PC-3 (cell line): ENCODE measurements around the gene RBM47.

Experiments
- CTCF ChIP-seq: fragments of 300-600 bp; sonication (generic); conservative IDR thresholded peaks from 2 replicates; pipeline ENCODE4 v1.5.1; 2017; ENCODE audit warnings: antibody characterized with exemption, low read depth, mild to moderate bottlenecking, low read length
- EZH2 ChIP-seq: fragments of 300-600 bp; sonication (generic); IDR thresholded peaks from one replicate; pipeline ENCODE4 v1.6.1; 2017; ENCODE audit warnings: antibody characterized with exemption, mild to moderate bottlenecking, low read length; ENCODE audit not compliant: unreplicated experiment
- EZH2phosphoT487 ChIP-seq: fragments of 300-600 bp; sonication (generic); IDR thresholded peaks from 2 replicates; pipeline ENCODE4 v1.6.1; 2018; ENCODE audit warnings: mild to moderate bottlenecking, antibody characterized with exemption, low read length, borderline replicate concordance

GRCh38 chr4:40471923-40472322 lies 157.7 kb downstream of the RBM47 start:
- TF ChIP-seq EZH2phosphoT487: no peak
- TF ChIP-seq CTCF: no peak
- no peak for TF ChIP-seq EZH2
